ENCODE measurements around the gene RBBP8NL.

The RBBP8NL gene

GRCh38 chr20:62417981-62418708 is 9.2 kb downstream of the RBBP8NL start:
- H3K4me3 ChIP-seq (ENCODE audit: low read depth, low read length), result no peak overlapping the region
- in situ Hi-C loops (cut with HindIII; ENCODE audit: low sequenced_read_pairs), result no loop called here
- TF ChIP-seq CTCF (IDR thresholded peaks at IDR 0.05; ENCODE audit: low read depth, low read length, missing control alignments), result no peak
- no peak for DNase-seq (ENCODE audit: low read depth)

- DNase-seq (ENCODE audit: low read depth), result no peak
- in situ Hi-C loops (cut with HindIII; ENCODE audit: low sequenced_read_pairs), result no loop called here
These were observed 10.4 kb downstream of the RBBP8NL start for GRCh38 chr20:62416651-62417637.

GRCh38 chr20:62415354-62416111 is 11.8 kb downstream of the RBBP8NL start:
- no peak for DNase-seq (ENCODE audit: low read depth)
- no peak for TF ChIP-seq CTCF (IDR thresholded peaks at IDR 0.05; ENCODE audit: low read depth, low read length, missing control alignments)
- no peak overlapping the region for H3K4me3 ChIP-seq (ENCODE audit: low read depth, low read length)
- in situ Hi-C loops (cut with HindIII; ENCODE audit: low sequenced_read_pairs), result no loop called here

More at GRCh38 chr20:62416651-62417637, 10.4 kb downstream of the RBBP8NL start:
- no peak for TF ChIP-seq CTCF (IDR thresholded peaks at IDR 0.05; ENCODE audit: low read depth, low read length, missing control alignments)
- H3K4me3 ChIP-seq (ENCODE audit: low read depth, low read length), result no peak overlapping the region

- in situ Hi-C loops (cut with HindIII; ENCODE audit: low sequenced_read_pairs), result no loop called here
- no peak for DNase-seq (ENCODE audit: low read depth)
- no peak overlapping the region for H3K4me3 ChIP-seq (ENCODE audit: low read depth, low read length)
- TF ChIP-seq CTCF (IDR thresholded peaks at IDR 0.05; ENCODE audit: low read depth, low read length, missing control alignments), result peak; percentile 26
These were observed 13.3 kb downstream of the RBBP8NL start for GRCh38 chr20:62413896-62414481.

GRCh38 chr20:62413025-62413570 is 14.2 kb downstream of the RBBP8NL start:
- in situ Hi-C loops (cut with HindIII; ENCODE audit: low sequenced_read_pairs), result no loop called here
- no peak for TF ChIP-seq CTCF (IDR thresholded peaks at IDR 0.05; ENCODE audit: low read depth, low read length, missing control alignments)
- no peak overlapping the region for H3K4me3 ChIP-seq (ENCODE audit: low read depth, low read length)
- no peak for DNase-seq (ENCODE audit: low read depth)
